Amniotic epithelial cell (primary cell): ENCODE data around the gene CWH43.
A peak's percentile ranks its signal among the peaks of the same experiment; 100 is the strongest.
"Not testable (repeated sequence)": the region's sequence is repeated elsewhere in the genome, so short reads cannot be mapped to it uniquely, and the experiment has no call there.

Experiments
- DNase-seq: peaks from one replicate; pipeline ENCODE4 v3.0.0-alpha.2; 2010; ENCODE audit warnings: low read depth

Gene CWH43

DNA sequence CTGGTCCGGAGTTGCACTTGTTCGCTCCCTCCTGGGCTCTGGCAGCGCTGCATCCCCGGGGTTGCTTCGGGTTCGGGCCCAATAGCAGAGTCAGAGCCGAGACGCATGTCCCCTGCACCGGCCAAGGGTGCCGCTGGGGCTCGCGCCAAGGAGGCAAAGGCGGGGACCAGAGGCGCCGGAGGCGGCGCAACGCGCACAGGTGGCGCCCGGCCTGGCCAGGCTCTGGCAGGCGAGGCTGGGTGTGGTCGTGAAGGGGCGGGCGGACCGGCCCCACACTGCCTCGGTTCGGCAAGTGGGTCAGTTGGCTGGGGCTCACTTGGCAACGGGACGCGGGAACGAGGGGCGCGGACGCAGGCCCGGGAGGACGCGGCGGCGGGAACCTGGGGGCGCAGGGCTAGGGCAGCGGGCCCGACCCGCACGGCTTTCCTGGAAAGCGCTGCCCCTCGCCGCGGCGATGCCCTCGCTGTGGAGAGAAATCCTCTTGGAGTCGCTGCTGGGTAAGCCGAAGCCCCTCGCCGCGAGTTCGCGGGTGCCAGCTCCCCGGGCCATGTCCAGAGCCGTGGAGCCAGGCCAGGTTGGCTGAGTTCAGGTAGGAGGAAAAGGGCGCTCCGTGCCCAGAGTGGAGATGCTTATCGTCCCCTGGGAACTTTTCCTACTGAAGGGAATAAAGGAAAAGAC lies at the start of gene CWH43:
TSS of gene CWH43 (plus strand) at position 300 of the 678 bp plus-strand sequence. CDS start at position 455, 155 bp downstream.
- no peak for DNase-seq

DNA sequence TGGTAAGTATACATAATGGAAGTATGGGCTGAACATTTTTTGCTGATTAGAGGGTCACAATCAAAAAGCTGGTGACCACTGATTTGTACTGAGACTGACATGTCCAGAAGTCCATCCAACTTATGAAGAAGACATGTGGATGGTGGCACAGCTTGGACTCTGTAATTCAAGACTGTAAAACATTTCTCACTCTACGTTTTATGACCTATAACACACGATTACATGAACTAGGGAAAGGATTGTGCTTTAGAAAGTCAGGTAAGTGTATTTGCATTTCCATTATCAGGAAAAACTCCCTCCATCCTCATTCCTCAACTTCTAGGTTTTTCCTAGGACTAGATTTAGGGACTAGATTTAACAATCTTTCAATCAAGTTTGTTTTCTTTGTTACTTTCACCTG lies 49.0 kb upstream of the CWH43 start:
- no peak for DNase-seq

DNA sequence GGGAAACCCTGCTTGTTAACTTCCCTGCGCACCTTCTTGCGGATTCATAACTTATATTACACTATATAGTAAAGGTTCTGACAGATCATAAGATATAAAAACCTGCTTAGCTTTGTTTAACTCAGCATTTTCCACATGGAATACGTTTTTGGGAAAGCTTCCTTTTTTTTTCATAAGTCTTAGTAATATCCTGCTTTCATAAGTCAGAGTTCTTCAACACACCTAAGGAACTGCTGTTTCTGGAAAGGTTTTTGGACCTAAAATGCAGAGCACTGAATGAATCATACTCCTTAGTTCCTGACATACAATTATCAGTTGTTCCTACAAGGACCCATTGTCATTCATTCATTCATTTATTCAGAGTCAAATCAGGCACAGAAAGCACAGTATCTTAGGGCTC lies 47.2 kb upstream of the CWH43 start:
- no peak for DNase-seq

DNA sequence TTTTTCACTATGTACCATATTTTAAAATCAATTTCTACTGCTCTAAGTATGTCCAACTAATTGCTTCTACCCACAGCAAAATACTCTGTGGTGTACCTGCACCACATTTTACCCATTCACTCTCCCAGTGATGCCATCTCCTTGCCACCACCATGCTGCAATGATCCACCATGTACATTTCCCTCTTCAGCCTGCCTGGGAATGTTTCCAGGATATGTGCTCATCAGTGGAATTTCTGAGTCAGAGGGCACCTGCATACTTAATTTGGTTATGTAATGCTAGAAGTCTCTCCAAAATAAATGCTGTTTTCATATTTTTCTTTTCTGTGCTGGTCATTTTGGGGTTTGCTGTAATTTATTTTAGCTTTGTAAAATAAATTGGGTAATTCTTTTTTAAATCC lies 46.3 kb upstream of the CWH43 start:
- peak; percentile 84 for DNase-seq

DNA sequence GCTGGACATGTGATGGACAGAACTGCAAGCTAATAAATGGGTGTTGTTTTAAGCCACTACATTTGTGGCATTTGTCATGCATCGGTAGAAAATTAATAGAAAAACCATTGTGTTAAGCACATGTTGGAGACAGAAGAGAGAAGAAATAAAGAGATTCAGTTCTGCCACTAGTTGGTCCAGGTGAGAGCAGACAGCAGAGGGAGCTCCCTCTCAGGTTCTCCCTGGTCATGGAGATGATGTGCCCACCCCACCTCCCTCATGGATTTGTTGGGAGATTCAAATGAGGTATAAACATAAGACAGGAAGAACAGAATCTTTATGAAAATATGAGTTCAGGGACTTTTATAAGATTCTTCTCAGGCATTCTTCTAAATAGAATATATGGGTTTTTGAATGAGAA lies 42.7 kb upstream of the CWH43 start:
- no peak for DNase-seq

DNA sequence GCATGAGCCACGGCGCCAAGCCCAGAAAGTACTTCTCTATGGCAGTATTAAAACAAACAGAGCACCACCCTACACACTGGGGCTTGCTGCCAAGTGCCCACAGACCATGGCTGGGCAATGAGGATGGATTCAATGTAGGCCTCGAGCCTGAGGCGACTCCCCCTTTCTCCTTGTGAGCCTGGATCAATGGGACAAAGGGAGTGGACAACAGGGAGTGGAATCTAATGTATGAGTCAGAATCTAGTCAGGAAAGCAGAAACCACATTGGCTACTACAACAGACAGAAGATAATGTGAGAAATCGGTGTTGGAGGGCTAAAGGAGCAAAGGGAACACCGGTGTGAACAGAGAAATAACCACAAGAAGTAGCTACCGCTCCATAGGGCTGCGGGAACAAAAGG lies 41.8 kb upstream of the CWH43 start:
- peak; percentile 17 for DNase-seq

DNA sequence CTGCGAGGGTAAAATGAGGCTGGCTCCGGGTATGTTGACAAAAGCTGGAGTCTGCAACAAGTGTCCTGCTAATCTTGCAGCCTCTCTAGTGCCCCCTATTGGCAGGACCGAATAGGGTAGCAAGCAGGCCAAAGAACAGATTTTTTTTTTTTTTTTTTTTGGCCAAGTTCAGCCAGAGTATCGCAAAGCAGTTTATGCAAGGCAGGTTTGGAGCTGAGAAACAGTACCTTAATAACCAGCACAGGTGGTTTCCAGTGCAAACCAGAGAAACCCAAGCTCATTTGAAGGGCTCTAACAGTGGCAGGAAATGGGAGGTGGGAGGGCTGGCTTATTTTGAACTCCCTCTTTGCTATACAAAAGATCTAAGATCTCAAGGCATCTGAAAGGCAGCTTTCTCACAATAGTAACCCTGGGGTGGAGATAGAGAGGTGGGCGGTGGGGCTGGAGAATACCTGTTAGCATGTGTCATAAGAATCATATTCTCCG lies 41.3 kb upstream of the CWH43 start:
- no peak for DNase-seq

DNA sequence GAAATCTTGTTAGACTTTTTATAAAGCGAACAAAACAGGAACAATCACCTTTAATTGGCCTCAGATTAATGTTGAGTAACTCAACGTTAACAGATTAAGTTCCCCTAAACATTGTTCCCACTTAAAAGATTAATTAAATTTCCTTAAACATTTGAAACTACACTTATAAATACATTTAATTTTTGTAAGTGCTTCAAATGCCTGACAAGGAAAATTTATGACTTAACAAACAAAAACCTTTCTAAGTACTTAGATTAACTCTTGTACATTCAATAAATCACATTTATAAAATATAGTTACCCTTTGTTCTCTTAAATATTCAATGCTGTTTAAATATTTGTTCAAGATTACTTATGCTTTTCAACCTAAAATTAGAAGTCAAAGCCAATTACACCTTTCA lies 40.1 kb upstream of the CWH43 start:
- DNase-seq: no peak

DNA sequence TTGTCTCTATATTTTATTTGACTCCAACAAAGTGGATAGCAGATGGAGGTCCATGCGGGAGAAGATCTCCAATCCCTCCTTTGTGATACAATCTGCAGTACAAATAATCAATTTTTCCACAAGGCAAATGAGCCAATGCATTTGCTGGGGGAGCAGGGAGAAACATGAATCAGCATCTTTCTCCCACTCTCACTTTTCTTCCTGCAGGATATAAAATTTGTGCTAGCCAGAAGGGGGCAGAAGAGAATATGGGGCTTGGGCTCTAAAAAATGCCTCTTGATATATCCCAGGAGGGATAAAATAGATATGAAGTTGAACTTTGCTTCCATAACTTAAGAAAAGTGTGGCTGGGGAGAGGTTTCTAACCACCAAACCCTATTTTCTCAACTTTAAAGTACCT lies 38.3 kb upstream of the CWH43 start:
- no peak for DNase-seq

DNA sequence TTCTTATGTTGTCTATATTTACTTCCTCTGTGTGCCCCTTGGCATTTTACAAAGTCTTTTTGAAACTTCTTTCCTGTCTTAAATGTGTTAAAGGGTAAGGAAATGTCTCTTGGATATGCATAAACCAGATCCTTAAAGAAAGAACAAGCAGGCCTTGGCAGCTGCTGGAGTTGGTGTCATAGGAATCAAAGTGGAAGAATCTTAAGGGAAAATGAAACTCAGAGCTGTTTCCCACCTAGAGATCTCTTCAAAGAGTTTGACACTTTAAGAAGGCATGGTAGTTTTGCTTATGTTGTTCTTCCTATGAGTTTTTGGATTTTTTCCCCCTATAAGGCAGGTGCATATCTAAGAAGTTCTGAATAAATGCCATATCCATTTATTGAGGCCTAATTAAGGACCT lies 37.0 kb upstream of the CWH43 start:
- no peak for DNase-seq

DNA sequence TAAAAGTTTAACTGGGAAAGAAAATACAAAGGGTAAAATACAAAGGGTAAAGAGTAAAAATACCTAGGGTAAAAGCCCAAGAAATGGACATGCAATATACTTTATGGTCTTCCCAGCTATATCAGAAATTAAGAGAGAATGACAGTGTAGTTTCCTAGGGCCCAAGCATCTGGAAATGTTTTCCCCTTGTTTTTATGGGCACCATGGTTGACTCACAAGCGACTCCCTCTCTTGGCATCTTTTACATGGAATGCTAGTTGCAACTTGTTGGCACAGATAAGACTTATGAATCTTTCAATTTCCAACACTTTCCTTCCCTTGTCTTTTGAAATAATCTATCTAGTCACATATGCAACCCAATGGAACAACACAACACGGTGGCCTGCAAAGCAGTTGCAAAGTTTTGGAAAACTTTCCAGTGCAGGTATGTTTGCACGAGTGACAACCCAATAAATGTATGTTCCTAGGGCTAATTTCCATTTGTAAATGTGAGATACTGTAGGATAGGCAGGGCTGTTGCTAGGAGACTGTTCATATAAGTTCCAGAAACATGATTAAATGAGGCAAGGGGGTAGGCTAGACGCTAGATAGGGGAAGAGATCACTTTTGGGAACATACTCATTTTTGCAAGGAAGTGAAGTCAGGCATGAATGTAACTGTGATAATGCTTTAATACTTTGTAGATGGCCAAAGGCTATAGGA lies 36.4 kb upstream of the CWH43 start:
- DNase-seq: peak; percentile 32

DNA sequence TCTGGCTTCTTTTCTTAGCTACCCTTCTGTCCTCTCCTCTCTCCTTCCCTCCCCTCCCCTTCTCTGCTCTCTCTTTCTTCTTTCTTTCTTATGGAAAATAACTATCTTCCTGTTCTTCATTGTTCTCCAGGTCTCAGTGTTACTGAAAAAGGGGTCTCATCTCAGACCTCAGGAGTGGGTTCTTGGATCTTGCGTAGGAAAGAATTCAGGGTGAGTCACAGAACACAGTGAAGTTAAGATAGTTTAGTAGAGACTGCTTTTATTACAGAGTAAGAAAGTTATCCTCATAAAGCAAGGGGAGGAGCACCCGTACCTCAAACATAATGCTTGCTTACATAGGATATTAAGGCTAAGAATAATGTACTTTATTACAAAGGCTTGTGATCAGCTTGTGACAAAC lies 31.8 kb upstream of the CWH43 start:
- DNase-seq: no peak

DNA sequence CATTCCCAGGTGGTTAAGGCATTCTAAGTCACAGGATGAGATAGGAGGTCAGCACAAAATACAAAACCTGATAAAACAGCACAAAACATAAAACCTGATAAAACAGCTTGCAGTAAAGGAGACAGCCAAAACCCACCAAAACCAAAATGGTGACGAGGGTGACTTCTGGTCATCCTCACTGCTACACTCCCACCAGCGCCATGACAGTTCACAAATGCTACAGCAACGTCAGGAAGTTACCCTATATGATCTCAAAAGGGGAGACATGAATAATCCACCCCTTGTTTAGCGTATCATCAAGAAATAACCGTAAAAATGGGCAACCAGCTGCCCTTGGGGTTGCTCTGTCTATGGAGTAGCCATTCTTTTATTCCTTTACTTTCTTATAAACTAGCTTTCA lies 28.7 kb upstream of the CWH43 start:
- not testable (repeated sequence) for DNase-seq

DNA sequence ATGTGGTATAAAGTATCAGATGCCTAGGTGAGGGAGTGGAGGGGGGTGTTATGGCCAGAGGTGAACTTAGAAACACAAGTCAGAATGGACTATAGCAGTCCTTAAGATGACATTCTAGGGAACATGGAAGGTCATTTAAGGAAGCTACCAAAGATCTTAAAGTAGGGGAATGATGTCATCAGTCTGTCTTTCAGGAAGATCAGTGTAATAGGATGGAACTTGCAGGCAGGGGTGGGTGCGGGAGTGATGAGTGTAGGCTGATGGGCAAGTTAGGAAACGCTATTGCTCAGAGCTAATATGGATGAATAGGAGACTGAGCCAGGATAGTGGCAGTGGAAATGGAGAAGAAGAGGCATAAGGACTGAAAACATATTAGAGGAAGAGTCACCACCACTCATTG lies 27.5 kb upstream of the CWH43 start:
- DNase-seq: no peak

DNA sequence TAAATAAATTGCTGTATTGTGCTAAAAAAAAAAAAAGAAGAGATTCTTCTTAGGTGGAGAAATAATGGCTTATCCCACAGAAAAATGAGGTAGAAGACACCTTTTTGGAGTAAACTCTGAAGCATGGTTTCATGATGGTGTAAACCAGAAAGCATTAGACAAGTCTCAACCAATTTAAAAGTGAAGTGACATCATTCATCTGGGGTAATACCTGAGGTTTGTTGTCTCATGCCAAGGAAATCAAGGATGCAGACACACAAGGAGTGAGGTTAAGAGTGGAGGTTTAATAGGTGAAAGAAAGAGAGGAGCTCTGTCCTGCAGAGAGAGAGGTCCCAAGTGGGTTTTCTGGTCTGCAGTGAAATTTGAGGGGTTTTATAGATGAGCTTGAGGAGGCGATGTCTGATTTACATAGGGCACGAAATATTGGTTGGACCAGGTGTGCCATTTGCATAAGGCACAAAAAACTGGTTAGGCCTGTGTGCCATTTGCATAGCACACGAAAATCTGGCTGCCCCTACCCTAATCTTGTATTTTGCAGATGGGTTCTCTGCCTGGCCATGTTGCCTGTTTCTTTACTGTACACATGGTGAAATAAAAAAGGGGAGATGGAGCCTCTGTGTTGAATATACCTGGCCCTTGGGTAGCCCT lies 25.0 kb upstream of the CWH43 start:
- DNase-seq: no peak

DNA sequence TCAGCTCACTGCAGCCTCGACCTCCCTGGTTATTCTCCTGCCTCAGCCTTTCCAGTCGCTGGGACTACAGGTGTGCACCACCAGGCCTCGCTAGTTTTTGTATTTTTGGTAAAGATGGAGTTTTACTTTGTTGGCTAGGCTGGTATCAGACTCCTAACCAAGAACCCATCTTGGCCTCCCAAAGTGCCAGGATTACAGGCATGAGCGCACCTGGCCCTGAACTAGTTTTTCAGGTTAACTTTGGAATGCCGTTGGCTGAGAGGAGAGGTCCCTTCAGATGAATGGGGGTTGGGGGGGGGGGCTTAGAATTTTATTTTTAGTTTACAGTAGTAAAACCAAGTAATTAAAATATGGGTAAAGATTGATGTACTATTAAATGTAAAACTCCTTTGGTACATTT lies 23.4 kb upstream of the CWH43 start:
- DNase-seq: no peak

DNA sequence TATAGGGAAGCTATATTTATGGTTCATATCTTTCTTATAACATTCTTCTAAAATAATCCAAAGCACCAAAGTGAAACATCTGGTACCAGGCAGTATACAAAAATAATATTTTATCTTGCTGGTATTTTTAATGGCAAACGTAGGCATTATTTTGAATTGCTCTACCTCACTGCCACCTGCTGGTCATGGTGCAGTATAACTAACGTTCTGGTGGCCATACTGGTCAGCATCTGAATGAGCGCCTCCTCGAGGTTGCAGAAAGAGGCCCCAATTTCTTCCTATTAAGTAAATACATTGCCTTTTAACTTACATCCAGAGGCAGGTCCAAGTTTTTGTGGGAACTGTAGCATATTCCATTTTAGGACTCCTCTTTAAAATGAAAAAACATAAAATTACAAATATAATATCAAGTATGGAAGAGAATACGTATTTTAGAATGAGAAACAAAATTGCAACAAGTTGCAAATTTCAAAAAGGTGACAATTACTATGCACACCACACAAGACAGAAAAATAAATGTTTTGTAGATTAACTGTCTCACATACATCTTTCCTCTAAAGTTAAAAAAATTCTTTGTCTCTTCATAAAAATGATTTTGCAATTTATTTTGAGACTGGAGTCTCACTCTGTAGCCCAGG lies 22.9 kb upstream of the CWH43 start:
- DNase-seq: peak; percentile 81

DNA sequence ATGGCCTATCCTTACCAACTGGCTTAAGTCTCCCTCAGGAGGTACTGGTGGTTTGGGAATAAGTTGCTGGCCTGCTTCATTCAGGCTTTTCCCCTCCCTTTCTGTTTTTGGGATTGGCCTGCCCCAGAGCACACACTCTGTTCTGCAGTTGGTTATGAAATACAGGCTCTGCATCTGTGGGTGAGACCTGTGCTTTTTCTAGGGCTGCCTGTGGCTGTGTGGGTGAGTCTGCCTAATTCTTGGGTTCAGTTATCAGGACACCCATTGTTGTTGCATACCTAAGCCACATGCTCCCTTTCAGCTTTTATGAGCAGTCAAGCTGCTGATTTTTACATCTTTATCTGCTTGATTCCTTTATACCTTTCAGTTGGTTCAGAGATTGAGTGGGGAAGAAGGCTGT lies 19.0 kb upstream of the CWH43 start:
- DNase-seq: no peak

DNA sequence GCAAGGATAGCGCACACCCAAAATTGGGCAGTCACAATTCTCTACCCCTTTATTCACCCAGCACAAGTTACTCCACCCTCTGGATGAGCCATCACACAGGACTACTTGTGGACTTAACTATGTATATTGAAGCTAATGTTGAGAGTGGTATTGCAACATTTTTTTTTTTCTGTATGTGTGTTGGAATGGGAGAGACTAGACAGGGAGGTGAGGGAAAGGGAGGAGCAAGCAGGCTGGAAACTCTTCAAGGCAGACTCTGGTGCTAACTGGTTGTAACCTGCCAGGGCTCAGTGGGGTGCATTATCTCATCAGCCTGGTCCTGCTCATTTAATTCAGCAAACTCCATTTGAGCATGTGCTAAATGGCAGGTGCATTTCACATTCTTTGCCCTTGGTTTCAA lies 18.4 kb upstream of the CWH43 start:
- peak; percentile 37 for DNase-seq

DNA sequence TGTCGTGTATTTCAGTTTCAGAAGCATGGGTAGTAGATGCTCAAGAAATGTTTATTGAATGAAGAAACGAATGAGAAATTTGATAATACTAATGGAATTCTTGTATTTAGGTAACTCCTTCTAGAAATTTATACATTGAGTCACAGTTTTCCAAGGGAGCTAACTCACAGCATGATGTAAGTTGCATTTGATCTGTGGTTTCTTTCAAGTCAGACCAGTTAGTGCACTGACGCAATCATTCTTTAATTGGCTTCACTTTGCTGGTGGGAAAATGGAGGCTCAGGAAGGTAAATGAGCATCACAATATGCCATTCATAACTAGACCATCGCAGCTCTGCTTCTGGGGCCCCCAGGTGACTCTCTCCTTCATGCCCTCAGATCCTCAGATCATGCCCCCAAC lies 17.3 kb upstream of the CWH43 start:
- peak; percentile 86 for DNase-seq

DNA sequence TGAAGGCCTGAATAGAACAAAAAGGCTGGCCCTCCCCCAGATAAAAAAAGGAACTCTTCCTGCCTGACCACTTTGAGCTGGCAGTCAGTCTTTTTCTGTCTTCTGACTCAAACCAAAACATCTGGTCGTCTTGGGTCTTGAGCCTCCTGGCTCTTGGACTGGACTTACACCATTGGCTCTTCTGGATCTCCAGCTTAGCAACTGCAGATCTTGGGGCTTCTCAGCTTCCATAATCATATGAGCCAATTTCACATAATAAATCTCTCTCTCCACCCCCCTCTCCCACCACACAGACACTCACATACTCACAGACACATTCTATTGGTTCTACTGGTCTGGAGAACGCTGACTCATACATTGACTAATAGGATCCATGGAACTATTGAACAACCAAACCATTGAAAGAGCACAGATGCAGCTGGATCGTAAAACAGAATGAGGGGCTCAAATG lies 15.6 kb upstream of the CWH43 start:
- peak; percentile 65 for DNase-seq

DNA sequence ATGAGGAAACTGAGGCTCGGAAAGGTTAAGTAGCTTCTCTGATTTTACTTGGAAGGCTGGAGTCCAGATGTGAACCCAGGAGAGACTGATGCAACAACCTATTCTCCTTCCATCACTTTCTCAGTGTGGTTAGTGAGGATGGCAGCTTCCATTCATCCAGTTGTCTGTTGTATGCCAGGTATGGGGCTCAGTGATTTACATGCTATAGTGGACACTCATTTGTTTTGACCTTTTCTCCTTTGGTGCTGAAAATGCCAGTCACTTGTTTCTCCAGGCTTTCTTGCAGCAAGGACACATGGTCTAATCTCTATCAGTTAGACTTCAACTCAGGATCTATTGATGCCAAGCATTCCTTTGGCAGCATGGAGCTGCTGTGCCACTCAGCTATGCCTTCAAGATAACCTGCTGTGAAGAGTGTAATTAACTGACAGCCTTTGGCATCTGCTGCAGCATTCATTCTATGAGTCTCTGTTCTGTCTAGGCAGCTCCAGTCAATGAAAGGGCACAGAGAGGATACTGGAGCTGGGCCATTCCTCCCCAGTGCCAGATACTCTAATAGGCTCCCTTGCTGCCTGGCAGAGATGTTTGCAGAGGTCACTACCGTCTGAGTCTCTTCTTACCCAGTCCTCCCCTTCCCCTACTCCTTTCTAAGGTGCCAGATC lies 11.0 kb upstream of the CWH43 start:
- no peak for DNase-seq
